ENCODE measurements around the gene VPS8.

- no peak for TF ChIP-seq EZH2 (IDR thresholded peaks at IDR 0.05; ENCODE audit: low read depth, low read length, severe bottlenecking)
- TF ChIP-seq CTCF (IDR thresholded peaks at IDR 0.05; ENCODE audit: control extremely low read depth in 1 of 3, insufficient read depth in 1 of 3, low read depth in 1 of 3, low read length in 3 of 3): no peak
- no peak for TF ChIP-seq TAF1 (IDR thresholded peaks at IDR 0.05; ENCODE audit: low read depth, low read length)
- TF ChIP-seq BCL11A (IDR thresholded peaks at IDR 0.05; ENCODE audit: low read depth in 2 of 2, low read length in 2 of 2): no peak
- TF ChIP-seq POLR2A (IDR thresholded peaks at IDR 0.05; ENCODE audit: control extremely low read depth in 1 of 2, low read depth in 2 of 2, low read length in 2 of 2): no peak
- TF ChIP-seq ZNF274 (IDR thresholded peaks at IDR 0.05; ENCODE audit: borderline replicate concordance, extremely low read depth, low read length): no peak
- TF ChIP-seq YY1 (IDR thresholded peaks at IDR 0.05; ENCODE audit: low read depth, low read length): no peak
- no peak for TF ChIP-seq ASH2L (IDR thresholded peaks at IDR 0.05; ENCODE audit: low read length)
- TF ChIP-seq BACH1 (IDR thresholded peaks at IDR 0.05; ENCODE audit: low read length): no peak
- no peak for TF ChIP-seq CREB1 (IDR thresholded peaks at IDR 0.05)
- no peak for TF ChIP-seq RBBP5 (IDR thresholded peaks at IDR 0.05; ENCODE audit: borderline replicate concordance, low read depth, low read length)
- no peak for TF ChIP-seq RAD21 (IDR thresholded peaks at IDR 0.05 in 1 of 2, conservative IDR thresholded peaks at IDR 0.05 in 1 of 2; ENCODE audit: low read depth in 2 of 2, low read length in 2 of 2)
- no peak for TF ChIP-seq TEAD4 (IDR thresholded peaks at IDR 0.05; ENCODE audit: low read depth, low read length)
Observed at GRCh38 chr3:184812662-184813042, 686 bp downstream of the VPS8 start.
